Loucy (cell line): ENCODE measurements around the gene PRRX2.
A peak's percentile ranks its signal among the peaks of the same experiment; 100 is the strongest.

Source experiments
- H2AFZ ChIP-seq: fragments of 200-600 bp; sonication (generic); 2 replicates; pipeline ENCODE4 v1.6.0; 2016; ENCODE audit warnings: antibody characterized with exemption, mild to moderate bottlenecking, low read length, moderate library complexity
- H3F3A ChIP-seq: fragments of 200-600 bp; 2 replicates; pipeline ENCODE4 v1.6.0; 2016; ENCODE audit warnings: antibody characterized with exemption, low read depth, mild to moderate bottlenecking
- H3K27me3 ChIP-seq: fragments of 200-600 bp; sonication (generic); 2 replicates; pipeline ENCODE4 v1.6.1; 2014; ENCODE audit warnings: low read length, mild to moderate bottlenecking; ENCODE audit not compliant: insufficient read depth, poor library complexity, severe bottlenecking
- H3K36me3 ChIP-seq: fragments of 200-600 bp; sonication (generic); 2 replicates; pipeline ENCODE4 v1.6.1; 2016; ENCODE audit warnings: low read length; ENCODE audit not compliant: insufficient read depth
- H3K4me1 ChIP-seq: fragments of 200-600 bp; sonication (generic); 2 replicates; pipeline ENCODE4 v1.5.1; 2014; ENCODE audit warnings: low read length, mild to moderate bottlenecking; ENCODE audit not compliant: insufficient read depth, poor library complexity, severe bottlenecking
- H3K4me2 ChIP-seq: fragments of 200-600 bp; sonication (generic); 2 replicates; pipeline ENCODE4 v1.6.0; 2014; ENCODE audit warnings: antibody characterized with exemption, low read length, low read depth, mild to moderate bottlenecking; ENCODE audit not compliant: poor library complexity, severe bottlenecking
- H3K4me3 ChIP-seq: fragments of 200-600 bp; sonication (generic); 2 replicates; pipeline ENCODE4 v1.5.1; 2014; ENCODE audit warnings: low read length, mild to moderate bottlenecking, mixed read lengths; ENCODE audit not compliant: poor library complexity, severe bottlenecking
- H3K79me2 ChIP-seq: fragments of 200-600 bp; sonication (generic); 2 replicates; pipeline ENCODE4 v1.6.1; 2014; ENCODE audit warnings: low read length; ENCODE audit not compliant: insufficient read depth
- H3K9ac ChIP-seq: fragments of 200-600 bp; sonication (generic); 2 replicates; pipeline ENCODE4 v1.6.0; 2014; ENCODE audit warnings: mild to moderate bottlenecking, low read depth, low read length, moderate library complexity; ENCODE audit not compliant: poor library complexity, severe bottlenecking
- H3K9me2 ChIP-seq: fragments of 200-600 bp; sonication (generic); replicated peaks from 2 replicates; pipeline ENCODE4 v1.6.1; 2016; ENCODE audit warnings: low read depth, low read length, mixed read lengths
- H3K9me3 ChIP-seq: fragments of 200-600 bp; sonication (generic); 2 replicates; pipeline ENCODE4 v1.6.1; 2014; ENCODE audit warnings: mild to moderate bottlenecking, antibody characterized with exemption, low read length, low read depth; ENCODE audit not compliant: insufficient read depth
- H4K20me1 ChIP-seq: fragments of 200-600 bp; sonication (generic); 2 replicates; pipeline ENCODE4 v1.6.0; 2014; ENCODE audit warnings: antibody characterized with exemption, low read length, mild to moderate bottlenecking; ENCODE audit not compliant: insufficient read depth, poor library complexity, severe bottlenecking
- CTCF ChIP-seq: fragments of 200-600 bp; sonication (generic); conservative IDR thresholded peaks from 2 replicates; pipeline ENCODE4 v1.5.1; 2014; ENCODE audit warnings: mild to moderate bottlenecking, antibody characterized with exemption, low read length
- EZH2phosphoT487 ChIP-seq: fragments of 200-600 bp; IDR thresholded peaks from 2 replicates; pipeline ENCODE4 v1.6.1; 2018; ENCODE audit warnings: antibody characterized with exemption, mild to moderate bottlenecking, moderate library complexity, borderline replicate concordance

PRRX2 gene

GRCh38 chr9:129639756-129640085, 25.7 kb upstream of the PRRX2 start:
- no peaks in the 10 kb centered on the region for H3K27me3 ChIP-seq
- H3K9me2 ChIP-seq, result no peaks in the 10 kb centered on the region
- H3K9me3 ChIP-seq, result no peaks in the 10 kb centered on the region
- H4K20me1 ChIP-seq, result peaks cover 6% of the 10 kb centered on the region
- no peak overlapping the region for H2AFZ ChIP-seq
- H3K36me3 ChIP-seq, result peaks cover 10% of the 10 kb centered on the region; the same call in 1 of the 2 replicates
- no peak overlapping the region for H3K9ac ChIP-seq
- H3K4me2 ChIP-seq, result peak overlapping the region; percentile 85
- no peak overlapping the region for H3K4me3 ChIP-seq
- no peaks in the 10 kb centered on the region for H3K4me1 ChIP-seq
- peaks cover 18% of the 10 kb centered on the region; the same call in 1 of the 2 replicates for H3K79me2 ChIP-seq
- TF ChIP-seq EZH2phosphoT487 (no peak), CTCF (no peak)
- H3F3A ChIP-seq, result no peaks in the 10 kb centered on the region

GRCh38 chr9:129640086-129640870, 25.2 kb upstream of the PRRX2 start:
- H3K79me2 ChIP-seq, result peaks cover 18% of the 10 kb centered on the region; the same call in 1 of the 2 replicates
- H3K4me2 ChIP-seq, result peak overlapping the region; percentile 85
- no peak overlapping the region for H2AFZ ChIP-seq
- H3K9me3 ChIP-seq, result no peaks in the 10 kb centered on the region
- H3K4me3 ChIP-seq, result peak overlapping the region; percentile 84
- H3K36me3 ChIP-seq, result peaks cover 5% of the 10 kb centered on the region; the same call in 1 of the 2 replicates
- no peaks in the 10 kb centered on the region for H3K9me2 ChIP-seq
- peaks cover 6% of the 10 kb centered on the region for H4K20me1 ChIP-seq
- H3K27me3 ChIP-seq, result no peaks in the 10 kb centered on the region
- no peaks in the 10 kb centered on the region for H3F3A ChIP-seq
- TF ChIP-seq CTCF (no peak), EZH2phosphoT487 (no peak)
- H3K4me1 ChIP-seq, result no peaks in the 10 kb centered on the region
- no peak overlapping the region for H3K9ac ChIP-seq

- TF ChIP-seq CTCF (no peak), EZH2phosphoT487 (no peak)
- no peak overlapping the region for H2AFZ ChIP-seq
Measured at GRCh38 chr9:129640871-129641749, 24.3 kb upstream of the PRRX2 start.

More at GRCh38 chr9:129640871-129641749, 24.3 kb upstream of the PRRX2 start:
- Histone ChIP-seq H3K36me3 (no peaks in the 10 kb centered on the region; the same call in 1 of the 2 replicates), H3K4me1 (no peaks in the 10 kb centered on the region), H3K79me2 (peaks cover 18% of the 10 kb centered on the region; the same call in 1 of the 2 replicates), H3K4me3 (peak overlapping the region; percentile 84), H4K20me1 (peaks cover 6% of the 10 kb centered on the region), H3K4me2 (peak overlapping the region; percentile 85), H3F3A (no peaks in the 10 kb centered on the region), H3K27me3 (no peaks in the 10 kb centered on the region), H3K9ac (peak overlapping the region; percentile 76), H3K9me2 (no peaks in the 10 kb centered on the region), H3K9me3 (no peaks in the 10 kb centered on the region)
